ENCODE data around the gene ESPL1.

Gene ESPL1

GRCh38 chr12:53235164-53235563 lies 32.9 kb upstream of the ESPL1 start:
- no peak for DNase-seq (ENCODE audit: low spot score)
- in situ Hi-C loops (cut with MboI; ENCODE audit: low sequenced_read_pairs, unreplicated experiment): no loop called here
- TF ChIP-seq, protein P1, sequence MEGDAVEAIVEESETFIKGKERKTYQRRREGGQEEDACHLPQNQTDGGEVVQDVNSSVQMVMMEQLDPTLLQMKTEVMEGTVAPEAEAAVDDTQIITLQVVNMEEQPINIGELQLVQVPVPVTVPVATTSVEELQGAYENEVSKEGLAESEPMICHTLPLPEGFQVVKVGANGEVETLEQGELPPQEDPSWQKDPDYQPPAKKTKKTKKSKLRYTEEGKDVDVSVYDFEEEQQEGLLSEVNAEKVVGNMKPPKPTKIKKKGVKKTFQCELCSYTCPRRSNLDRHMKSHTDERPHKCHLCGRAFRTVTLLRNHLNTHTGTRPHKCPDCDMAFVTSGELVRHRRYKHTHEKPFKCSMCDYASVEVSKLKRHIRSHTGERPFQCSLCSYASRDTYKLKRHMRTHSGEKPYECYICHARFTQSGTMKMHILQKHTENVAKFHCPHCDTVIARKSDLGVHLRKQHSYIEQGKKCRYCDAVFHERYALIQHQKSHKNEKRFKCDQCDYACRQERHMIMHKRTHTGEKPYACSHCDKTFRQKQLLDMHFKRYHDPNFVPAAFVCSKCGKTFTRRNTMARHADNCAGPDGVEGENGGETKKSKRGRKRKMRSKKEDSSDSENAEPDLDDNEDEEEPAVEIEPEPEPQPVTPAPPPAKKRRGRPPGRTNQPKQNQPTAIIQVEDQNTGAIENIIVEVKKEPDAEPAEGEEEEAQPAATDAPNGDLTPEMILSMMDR (IDR thresholded peaks at IDR 0.05; ENCODE audit: borderline replicate concordance, control extremely low read depth, extremely low read depth, insufficient read depth, missing control alignments): no peak

- no peak for DNase-seq (ENCODE audit: low spot score)
- TF ChIP-seq, protein P1 (IDR thresholded peaks at IDR 0.05; ENCODE audit: borderline replicate concordance, control extremely low read depth, extremely low read depth, insufficient read depth, missing control alignments): no peak
- in situ Hi-C loops (cut with MboI; ENCODE audit: low sequenced_read_pairs, unreplicated experiment): no loop called here
Measured at GRCh38 chr12:53235742-53236442, 32.2 kb upstream of the ESPL1 start.

DNA sequence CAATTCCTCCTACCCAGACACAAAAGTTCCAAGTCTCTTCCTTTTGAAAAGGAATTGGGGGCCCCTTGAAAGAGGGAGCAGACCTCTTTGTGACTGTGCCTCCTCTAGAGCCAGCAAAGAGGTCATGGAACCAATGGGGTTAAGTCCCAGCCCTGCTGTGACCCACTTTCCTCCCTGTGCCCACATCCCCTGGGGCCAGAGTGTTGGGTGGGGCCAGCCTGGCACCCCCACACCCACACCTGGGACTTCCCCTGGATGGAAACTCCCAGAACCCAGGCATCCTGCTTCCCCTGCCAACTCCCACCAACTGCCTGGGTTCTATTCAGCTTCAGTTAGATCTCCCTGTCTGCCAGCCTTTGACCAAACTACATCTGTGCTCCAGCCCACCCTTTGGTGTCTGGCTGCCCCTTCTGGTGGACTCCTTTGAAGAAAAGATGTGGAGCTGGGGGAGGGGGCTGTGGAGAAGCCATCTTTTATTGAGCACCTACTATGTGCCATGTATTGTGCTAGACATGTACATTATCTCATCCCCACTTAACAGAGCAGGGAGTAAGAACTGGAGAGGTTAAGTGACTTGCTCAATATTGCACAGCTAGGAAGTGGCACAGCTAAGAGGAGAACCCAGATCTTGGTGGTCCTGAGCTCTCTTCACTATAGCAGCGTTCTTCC lies 31.5 kb upstream of the ESPL1 start:
- TF ChIP-seq, protein P1 (IDR thresholded peaks at IDR 0.05; ENCODE audit: borderline replicate concordance, control extremely low read depth, extremely low read depth, insufficient read depth, missing control alignments): no peak
- DNase-seq (ENCODE audit: low spot score): no peak
- in situ Hi-C loops (cut with MboI; ENCODE audit: low sequenced_read_pairs, unreplicated experiment): no loop called here

DNA sequence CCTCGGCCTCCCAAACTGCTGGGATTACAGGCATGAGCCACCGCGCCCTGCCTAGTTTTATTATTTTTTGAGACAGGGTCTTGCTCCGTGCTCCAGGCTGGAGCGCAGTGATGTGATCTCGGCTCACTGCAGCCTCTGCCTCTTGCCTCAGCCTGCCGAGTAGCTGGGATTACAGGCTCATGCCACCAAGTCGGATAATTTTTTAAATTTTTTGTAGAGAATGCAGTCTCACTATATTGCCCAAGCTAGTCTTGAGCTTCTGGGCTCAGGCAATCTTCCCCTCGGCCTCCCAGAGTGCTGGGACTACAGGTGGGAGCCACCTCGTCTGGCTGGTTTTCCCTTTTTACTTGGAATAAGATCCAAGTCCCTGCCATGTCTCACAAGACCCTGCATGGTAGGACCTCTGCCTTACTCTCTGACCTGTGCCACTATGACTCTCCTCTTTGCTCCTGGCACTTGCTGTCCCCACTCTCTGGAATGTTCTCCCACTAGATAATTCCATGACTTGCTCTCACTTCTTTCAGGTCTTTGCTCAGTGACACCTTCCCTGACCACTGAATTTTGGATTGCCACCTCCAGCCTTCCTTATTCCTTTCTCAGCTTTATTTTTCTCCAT lies 28.3 kb upstream of the ESPL1 start:
- no peak for DNase-seq (ENCODE audit: low spot score)
- TF ChIP-seq, protein P1 (IDR thresholded peaks at IDR 0.05; ENCODE audit: borderline replicate concordance, control extremely low read depth, extremely low read depth, insufficient read depth, missing control alignments): no peak
- in situ Hi-C loops (cut with MboI; ENCODE audit: low sequenced_read_pairs, unreplicated experiment): no loop called here

DNA sequence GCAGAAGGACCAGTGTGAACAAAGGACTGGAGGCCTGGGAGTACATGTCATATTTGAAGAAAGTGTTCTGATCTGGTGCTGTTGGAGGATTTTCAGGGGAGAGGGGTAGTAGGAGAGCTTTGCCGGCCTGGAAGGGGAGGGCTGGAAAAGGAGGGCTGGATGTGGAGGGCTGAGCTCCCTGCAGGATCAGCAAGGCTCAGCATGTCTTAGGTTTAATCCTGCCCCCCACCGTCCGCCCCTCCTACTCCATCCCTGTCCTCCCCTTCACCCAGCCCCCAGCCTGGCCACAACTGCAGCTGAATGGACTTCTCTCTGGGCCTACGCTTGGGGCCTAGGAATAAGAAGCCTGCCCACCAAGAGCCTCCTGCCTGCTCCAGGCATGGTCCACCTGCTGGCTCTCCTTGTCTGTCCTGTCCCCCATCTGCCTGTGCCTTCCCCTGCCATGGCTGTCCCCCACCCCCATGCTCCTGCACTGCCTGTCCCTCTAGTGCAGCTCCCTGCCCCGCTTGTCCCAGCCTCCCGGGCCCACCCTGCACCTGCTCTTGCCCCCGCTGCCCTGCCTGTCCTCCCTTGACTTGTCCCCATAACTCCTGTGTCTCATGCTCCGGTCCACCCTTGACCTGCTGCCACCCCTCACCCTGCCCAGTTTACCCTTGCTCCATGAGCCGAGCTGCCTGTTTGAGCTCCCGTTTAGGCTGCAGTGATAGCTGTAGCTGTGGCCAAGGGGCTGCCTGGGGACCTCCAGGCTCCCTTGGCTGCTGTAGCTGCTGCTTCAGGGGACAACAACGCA lies 26.3 kb upstream of the ESPL1 start:
- in situ Hi-C loops (cut with MboI; ENCODE audit: low sequenced_read_pairs, unreplicated experiment): no loop called here
- TF ChIP-seq, protein P1 (IDR thresholded peaks at IDR 0.05; ENCODE audit: borderline replicate concordance, control extremely low read depth, extremely low read depth, insufficient read depth, missing control alignments): no peak
- no peak for DNase-seq (ENCODE audit: low spot score)

DNA sequence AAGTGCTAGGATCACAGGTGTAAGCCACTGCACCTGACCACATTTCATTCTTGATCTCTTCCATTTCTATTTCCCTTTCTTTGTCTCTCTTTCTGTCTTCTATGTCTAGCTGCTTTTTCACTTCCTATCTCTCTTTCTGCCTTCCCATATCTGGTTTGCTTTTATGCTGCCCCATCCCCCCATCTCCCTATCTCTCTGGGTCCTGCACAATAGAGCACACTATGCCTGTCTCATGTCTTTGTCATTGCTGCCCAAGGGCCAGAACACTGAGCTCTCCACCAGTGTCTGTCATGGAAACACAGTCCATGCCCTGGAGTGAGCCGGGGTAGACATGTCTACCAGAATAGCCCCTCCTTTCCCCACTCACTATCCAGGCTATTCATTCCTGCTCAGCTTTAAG lies 23.8 kb upstream of the ESPL1 start:
- no peak for DNase-seq (ENCODE audit: low spot score)
- in situ Hi-C loops (cut with MboI; ENCODE audit: low sequenced_read_pairs, unreplicated experiment): no loop called here
- TF ChIP-seq, protein P1 (IDR thresholded peaks at IDR 0.05; ENCODE audit: borderline replicate concordance, control extremely low read depth, extremely low read depth, insufficient read depth, missing control alignments): no peak
